GM19238 (cell line): ENCODE measurements around the gene CCDC24.

Experiments used
- DNase-seq: peaks from one replicate; pipeline ENCODE4 v3.0.0; 2011; ENCODE audit warnings: low spot score; ENCODE audit not compliant: insufficient read length

The CCDC24 gene

GRCh38 chr1:43997295-43997999, 6.0 kb downstream of the CCDC24 start:
- DNase-seq: no peak

DNA sequence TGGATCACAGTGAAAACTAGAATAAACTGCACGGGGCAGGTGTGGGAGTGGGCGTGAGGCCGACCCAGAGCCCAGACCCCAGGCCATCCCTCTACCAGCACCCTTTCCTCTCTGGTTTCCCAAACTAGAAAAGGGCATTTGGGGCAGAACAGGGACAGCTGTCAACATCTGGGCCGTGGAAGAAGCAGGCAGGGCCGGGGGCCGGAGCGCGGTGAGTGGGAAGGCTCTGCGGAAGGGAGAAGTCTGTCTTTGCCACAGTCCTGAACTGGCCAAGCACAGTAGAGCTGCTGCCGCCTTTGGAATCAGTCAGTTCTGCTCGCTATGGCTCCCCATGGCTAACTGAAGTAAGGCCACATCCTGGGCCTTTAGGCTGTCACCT, 6.6 kb downstream of the CCDC24 start:
- no peak for DNase-seq

DNA sequence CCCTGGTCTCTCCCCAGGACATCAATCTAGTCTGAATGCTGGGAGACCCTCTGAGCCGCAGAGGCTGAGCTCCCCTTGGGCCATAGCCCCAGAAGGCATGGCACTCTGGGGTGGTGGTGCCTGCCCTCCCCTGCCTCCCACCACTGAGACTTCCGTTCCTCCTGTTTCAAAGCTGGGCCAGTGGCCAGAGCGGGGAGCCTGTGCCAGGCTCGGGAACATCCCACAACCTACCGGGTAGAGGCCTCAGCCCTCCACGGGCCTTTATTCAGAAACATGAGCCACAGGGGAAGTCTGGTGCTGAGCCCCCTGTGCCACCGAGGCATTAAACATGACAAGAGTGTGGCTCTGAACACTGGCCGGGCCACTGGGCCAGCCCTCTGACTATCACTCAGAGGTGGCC, 8.1 kb downstream of the CCDC24 start:
- no peak for DNase-seq

DNA sequence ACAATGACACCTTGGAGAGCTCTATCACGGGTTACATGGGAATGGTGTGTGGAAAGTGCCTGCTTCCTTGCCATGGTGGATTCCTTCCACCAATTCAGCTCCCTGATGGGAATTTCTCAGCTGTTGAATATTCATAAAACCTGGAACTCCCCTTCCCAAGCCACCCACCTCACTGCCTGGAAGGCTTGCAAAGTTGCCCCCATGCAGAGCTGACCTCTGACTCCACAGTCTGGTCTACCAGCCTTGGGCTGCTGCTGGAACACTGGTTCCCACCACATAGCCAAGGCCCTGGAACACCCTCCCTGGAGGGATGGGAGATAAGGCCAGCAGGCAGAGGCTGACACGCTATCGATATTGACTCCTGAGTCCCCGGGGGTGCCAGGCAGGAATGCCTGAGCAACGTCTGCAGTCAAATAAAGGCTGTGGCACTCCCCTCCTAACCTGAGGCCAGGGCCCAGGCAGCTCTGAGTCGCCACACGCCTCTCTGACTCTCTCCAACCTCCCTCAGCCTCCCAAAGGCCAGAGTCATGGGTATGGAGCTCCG, 8.8 kb downstream of the CCDC24 start:
- no peak for DNase-seq

- DNase-seq: no peak
Observed at GRCh38 chr1:44002165-44002564, 10.8 kb downstream of the CCDC24 start.

DNA sequence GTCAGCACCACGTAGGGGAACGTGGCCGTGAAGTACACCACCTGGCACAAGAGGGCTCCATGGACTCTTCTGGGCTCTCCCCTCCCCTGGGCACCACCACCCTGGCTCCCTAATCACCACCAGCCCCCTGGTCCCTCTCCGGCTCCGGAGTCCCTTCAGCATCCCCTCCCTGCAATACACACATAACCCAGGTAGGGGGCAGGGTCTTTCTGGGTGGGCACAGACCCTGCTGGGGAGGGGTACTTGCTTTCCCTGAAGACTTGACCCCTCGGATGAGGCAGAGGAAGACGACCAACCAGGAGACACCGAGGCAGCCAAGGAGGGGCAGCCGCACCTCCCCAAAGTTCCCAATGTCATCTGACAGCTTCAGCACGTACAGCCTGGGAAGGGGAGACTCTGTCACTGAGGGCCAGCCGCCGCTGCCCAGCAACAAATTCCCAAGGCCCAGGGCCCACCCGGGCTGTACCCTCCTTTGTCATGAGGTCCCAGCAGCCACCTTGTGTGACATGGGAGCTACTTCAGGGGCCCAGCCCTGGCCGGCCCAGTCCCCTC, 11.3 kb downstream of the CCDC24 start:
- no peak for DNase-seq

GRCh38 chr1:44008259-44008658, 16.9 kb downstream of the CCDC24 start:
- no peak for DNase-seq

- no peak for DNase-seq
Observed at GRCh38 chr1:44010935-44011471, 19.6 kb downstream of the CCDC24 start.

- no peak for DNase-seq
Observed at GRCh38 chr1:44012404-44012803, 21.0 kb downstream of the CCDC24 start.

GRCh38 chr1:44012941-44013609, 21.7 kb downstream of the CCDC24 start:
- no peak for DNase-seq

DNA sequence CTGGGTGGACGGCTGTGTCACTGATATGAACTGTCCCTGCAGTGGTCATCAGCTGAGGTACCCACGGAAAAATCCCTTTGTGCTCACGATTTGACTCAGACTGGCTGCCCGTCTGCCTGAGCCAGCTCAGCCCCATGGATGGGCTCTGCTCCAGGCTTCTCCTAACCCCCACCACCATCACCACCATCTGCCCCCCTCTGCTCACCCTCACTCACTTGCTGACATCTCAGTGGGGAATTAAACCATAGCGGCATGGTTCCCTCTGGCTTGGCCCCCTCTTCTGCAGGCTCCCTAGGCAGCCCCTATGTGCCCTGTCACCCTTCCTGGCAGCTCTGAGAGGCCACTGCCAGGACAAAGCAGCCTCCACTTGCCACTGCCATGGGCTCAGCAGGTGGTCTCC, 22.6 kb downstream of the CCDC24 start:
- no peak for DNase-seq

DNA sequence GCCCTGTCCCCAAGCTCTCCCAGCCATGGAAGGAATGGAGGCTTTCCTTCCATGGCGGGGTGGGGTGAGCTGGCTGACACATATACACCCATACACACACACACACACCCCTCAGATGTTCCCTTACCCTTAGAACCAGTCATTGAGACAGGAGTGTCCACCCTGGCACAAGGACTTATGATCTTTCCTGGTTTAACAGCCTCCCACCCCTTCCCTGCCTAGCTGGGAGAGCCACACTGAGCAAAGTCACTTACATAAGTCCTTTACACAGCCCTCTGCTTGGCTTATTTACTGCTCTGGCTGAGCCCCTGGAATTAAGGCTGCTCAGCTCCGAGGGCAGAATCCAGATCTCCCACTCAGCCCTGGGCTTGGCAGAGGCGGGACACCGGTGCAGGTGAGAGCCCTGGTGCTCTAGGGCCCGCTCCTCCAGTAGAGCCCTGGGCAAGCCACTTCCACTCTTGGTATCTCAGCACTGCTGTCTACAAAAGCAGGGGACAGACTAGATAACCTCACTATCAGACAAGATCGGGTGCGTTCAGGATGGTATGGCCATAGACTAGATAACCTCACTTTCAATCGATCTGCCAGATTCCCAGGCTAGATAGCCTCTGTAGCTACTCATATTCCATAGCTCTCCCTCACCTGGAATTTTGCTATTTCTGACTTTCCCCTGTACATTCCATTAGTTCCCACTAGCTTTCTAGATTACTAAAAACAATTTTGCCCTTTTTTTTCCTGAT, 23.1 kb downstream of the CCDC24 start:
- no peak for DNase-seq

DNA sequence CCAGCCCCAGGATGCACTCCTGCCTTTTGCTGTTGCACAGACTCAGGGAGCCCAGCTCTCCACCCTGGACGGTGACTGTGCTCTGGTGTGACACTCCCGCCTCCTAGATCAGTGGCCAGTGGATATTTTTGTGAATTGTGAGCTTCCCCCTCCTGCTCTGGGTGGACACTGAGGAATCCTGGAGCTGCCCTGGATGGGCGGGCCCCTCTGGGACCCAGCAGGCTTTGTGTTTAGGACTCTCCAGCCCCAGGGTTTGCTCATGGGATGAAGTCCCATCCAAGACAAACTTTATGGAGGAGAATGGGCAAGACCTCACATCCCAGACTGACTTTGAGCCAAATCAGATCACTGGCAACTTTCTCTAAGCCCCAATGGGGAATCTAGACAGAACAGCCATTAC, 23.8 kb downstream of the CCDC24 start:
- DNase-seq: no peak

GRCh38 chr1:44016041-44016889, 24.9 kb downstream of the CCDC24 start:
- no peak for DNase-seq

GRCh38 chr1:44016890-44017400, 25.5 kb downstream of the CCDC24 start:
- DNase-seq: no peak

- DNase-seq: no peak
Observed at GRCh38 chr1:44019466-44019948, 28.1 kb downstream of the CCDC24 start.

DNA sequence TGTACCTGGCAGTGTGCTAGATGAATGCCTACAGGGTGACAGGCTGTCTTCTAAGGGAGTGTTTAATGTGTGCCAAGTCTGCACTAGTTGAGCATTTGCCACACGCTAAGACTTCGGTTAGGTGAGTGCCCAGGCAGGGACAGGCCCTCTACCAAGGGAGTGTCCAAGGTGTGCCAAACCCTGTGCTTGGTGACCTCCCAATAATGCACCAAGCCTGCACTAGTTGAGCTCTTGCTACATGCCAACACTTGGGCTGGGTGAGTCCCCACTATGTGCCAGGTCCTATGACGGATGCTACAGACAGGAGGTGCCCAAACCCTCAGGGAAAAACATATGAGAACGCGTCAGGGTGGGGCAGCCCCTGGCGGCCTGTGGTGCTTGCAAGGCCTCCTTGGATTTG, 29.1 kb downstream of the CCDC24 start:
- DNase-seq: no peak

DNA sequence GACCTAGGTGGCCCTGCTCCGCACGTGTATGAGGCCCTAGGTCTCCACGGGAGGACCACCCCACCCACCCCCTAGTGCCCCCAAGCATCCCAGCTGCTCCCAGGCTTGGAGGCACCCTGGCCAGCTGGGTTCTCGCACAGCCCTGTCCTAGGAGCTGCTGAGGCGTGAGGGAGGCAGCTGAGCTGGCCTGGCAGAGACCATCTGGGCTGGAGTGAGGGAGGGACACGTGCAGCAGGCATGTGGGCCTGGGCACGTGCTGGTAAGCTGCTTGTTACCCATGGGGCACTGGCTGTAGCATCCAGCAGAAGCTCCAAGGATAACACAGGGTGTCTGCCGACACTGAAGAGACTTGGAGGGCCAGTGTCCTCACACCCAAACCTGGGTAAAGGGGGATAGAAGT, 29.8 kb downstream of the CCDC24 start:
- DNase-seq: no peak

GRCh38 chr1:44021581-44022321, 30.4 kb downstream of the CCDC24 start:
- no peak for DNase-seq
